GM23338 (cell line): ENCODE results near the gene SMIM13. TPM values are rescaled to one million over a fixed set of nuclear protein-coding genes. Genes with fewer than 3 reads are reported as not detected.

ENCODE experiments used
- ATAC-seq: fragments of 200-7000 bp; cut with Tn5 transposase; 3 replicates; pipeline ENCODE4 v1.9.1; 2020
- DNase-seq: peaks from one replicate; pipeline ENCODE4 v3.0.0-alpha.2; 2015; ENCODE audit warnings: low spot score
- H2AFZ ChIP-seq: fragments of 200-600 bp; sonication (generic); 2 replicates; pipeline ENCODE4 v1.8.0; 2016; ENCODE audit warnings: antibody characterized with exemption, mild to moderate bottlenecking, moderate library complexity
- H3F3A ChIP-seq: fragments of 200-600 bp; sonication (generic); replicated peaks from 2 replicates; pipeline ENCODE4 v1.8.0; 2017; ENCODE audit warnings: antibody characterized with exemption, mixed run types, low read depth
- H3K27ac ChIP-seq: fragments of 200-600 bp; sonication (generic); 2 replicates; pipeline ENCODE4 v1.6.1; 2016; ENCODE audit warnings: low read depth
- H3K27me3 ChIP-seq: fragments of 200-600 bp; sonication (generic); 2 replicates; pipeline ENCODE4 v1.8.0; 2016; ENCODE audit warnings: mild to moderate bottlenecking, mixed run types, moderate library complexity; ENCODE audit not compliant: insufficient read depth
- H3K36me3 ChIP-seq: fragments of 200-600 bp; sonication (generic); 2 replicates; pipeline ENCODE4 v1.8.0; 2016; ENCODE audit warnings: mild to moderate bottlenecking; ENCODE audit not compliant: insufficient read depth
- H3K4me1 ChIP-seq: fragments of 200-600 bp; sonication (generic); 2 replicates; pipeline ENCODE4 v1.8.0; 2016; ENCODE audit warnings: mild to moderate bottlenecking, moderate library complexity; ENCODE audit not compliant: insufficient read depth
- H3K4me2 ChIP-seq: fragments of 200-600 bp; sonication (generic); 2 replicates; pipeline ENCODE4 v1.7.1; 2017; ENCODE audit warnings: mixed run types
- H3K4me3 ChIP-seq: fragments of 200-600 bp; sonication (generic); 2 replicates; pipeline ENCODE4 v1.6.1; 2016; ENCODE audit warnings: mixed run types
- H3K79me2 ChIP-seq: fragments of 200-600 bp; sonication (generic); replicated peaks from 2 replicates; pipeline ENCODE4 v1.8.0; 2017; ENCODE audit warnings: mild to moderate bottlenecking; ENCODE audit not compliant: insufficient read depth
- H3K9me2 ChIP-seq: fragments of 200-600 bp; sonication (generic); 2 replicates; pipeline ENCODE4 v1.8.0; 2017; ENCODE audit not compliant: insufficient read depth
- H4K20me1 ChIP-seq: fragments of 200-600 bp; sonication (generic); replicated peaks from 2 replicates; pipeline ENCODE4 v1.8.0; 2017; ENCODE audit warnings: mild to moderate bottlenecking; ENCODE audit not compliant: insufficient read depth
- H3K27ac Mint-ChIP-seq: 2 replicates; pipeline ENCODE4 v1.8.0; 2020; ENCODE audit warnings: inconsistent platforms, mild to moderate bottlenecking, moderate library complexity, mixed read lengths
- H3K27me3 Mint-ChIP-seq: 3 replicates; pipeline ENCODE4 v1.8.0; 2022; ENCODE audit warnings: low read depth, mild to moderate bottlenecking, moderate library complexity, mixed read lengths, inconsistent platforms; ENCODE audit not compliant: insufficient read depth, poor library complexity
- H3K36me3 Mint-ChIP-seq: 3 replicates; pipeline ENCODE4 v1.8.0; 2021; ENCODE audit warnings: low read depth, mild to moderate bottlenecking, inconsistent platforms, moderate library complexity, mixed read lengths
- H3K4me1 Mint-ChIP-seq: 3 replicates; pipeline ENCODE4 v1.8.0; 2020; ENCODE audit warnings: mild to moderate bottlenecking, inconsistent platforms, mixed read lengths
- H3K4me3 Mint-ChIP-seq: 3 replicates; pipeline ENCODE4 v1.8.0; 2021; ENCODE audit warnings: moderate library complexity, mild to moderate bottlenecking, inconsistent platforms, mixed read lengths
- H3K9me3 Mint-ChIP-seq: 3 replicates; pipeline ENCODE4 v1.8.0; 2020; ENCODE audit warnings: moderate library complexity, mild to moderate bottlenecking, inconsistent platforms, mixed read lengths
- CREB1 ChIP-seq: fragments of 250-450 bp; sonication (Bioruptor Pico); IDR thresholded peaks from 2 replicates; pipeline ENCODE4 v1.5.0; 2020; ENCODE audit warnings: low read depth, mild to moderate bottlenecking, moderate library complexity
- EZH2 ChIP-seq: fragments of 200-600 bp; sonication (generic); IDR thresholded peaks from one replicate; pipeline ENCODE4 v1.8.0; 2017; ENCODE audit warnings: antibody characterized with exemption, mild to moderate bottlenecking, low read depth; ENCODE audit not compliant: unreplicated experiment
- EZH2phosphoT487 ChIP-seq: fragments of 200-600 bp; sonication (generic); IDR thresholded peaks from one replicate; pipeline ENCODE4 v1.8.1; 2018; ENCODE audit warnings: antibody characterized with exemption; ENCODE audit not compliant: unreplicated experiment
- JUNB ChIP-seq: IDR thresholded peaks from one replicate; pipeline ENCODE4 v1.6.1; 2016; ENCODE audit warnings: antibody characterized with exemption; ENCODE audit not compliant: unreplicated experiment
- NANOG ChIP-seq: IDR thresholded peaks from 2 replicates; pipeline ENCODE4 v1.6.1; 2016; ENCODE audit warnings: antibody characterized with exemption, borderline replicate concordance
- STAT1 ChIP-seq: IDR thresholded peaks from one replicate; pipeline ENCODE4 v1.6.1; 2016; ENCODE audit warnings: antibody characterized with exemption; ENCODE audit not compliant: unreplicated experiment
- ZNF114 ChIP-seq: fragments of 250-450 bp; sonication (Bioruptor Pico); IDR thresholded peaks from 2 replicates; pipeline ENCODE4 v1.5.0; 2020; ENCODE audit warnings: mild to moderate bottlenecking, moderate library complexity
- ZNF331 ChIP-seq: fragments of 250-450 bp; sonication (Bioruptor Pico); IDR thresholded peaks from 2 replicates; pipeline ENCODE4 v1.5.0; 2020; ENCODE audit warnings: low read depth, mild to moderate bottlenecking, moderate library complexity
- polyA plus RNA-seq: library from polyadenylated mRNA; unstranded; fragments of >200 nt; fragmentation: Nextera tagmentation; extraction: Ambion mirVana; gene quantifications from 2 replicates; pipeline ENCODE4 v1.2.1, GENCODE V29; 2016
- total RNA-seq: library from RNA; depleted of rRNA; stranded (reverse); fragments of >200 nt; shearing (Covaris generic); gene quantifications from 2 replicates; pipeline ENCODE4 v1.2.3, GENCODE V29; 2014
- TF ChIP-seq, protein P1 (sequence below), 2 experiments: fragments of 200-600 bp in 1 of 2; sonication (generic) in 1 of 2; conservative IDR thresholded peaks; 2 replicates each; pipeline versions ENCODE4 v1.5.1 to v1.6.1; 2016 to 2017; ENCODE audit warnings: antibody characterized with exemption in 2 of 2, low read depth in 2 of 2, mild to moderate bottlenecking in 2 of 2, moderate library complexity in 1 of 2
- TF ChIP-seq, protein P2 (sequence below): fragments of 250-450 bp; sonication (Bioruptor Pico); IDR thresholded peaks from 2 replicates; pipeline ENCODE4 v1.5.0; 2020; ENCODE audit warnings: mild to moderate bottlenecking, moderate library complexity

The SMIM13 gene
- total and polyA plus RNA-seq, 2 experiments from 2014 or later, result 7.2 to 12.7 TPM

GRCh38 chr6:11064836-11065235 is 28.8 kb upstream of the SMIM13 start:
- no peak overlapping the region for H3K4me3 ChIP-seq
- no peaks in the 10 kb centered on the region for H3K9me3 Mint-ChIP-seq
- H3F3A ChIP-seq, result no peaks in the 10 kb centered on the region
- no peaks in the 10 kb centered on the region for H3K27me3 Mint-ChIP-seq
- H3K4me1 Mint-ChIP-seq, result peaks cover 4% of the 10 kb centered on the region; the same call in 2 of the 3 replicates
- no peaks in the 10 kb centered on the region for H3K27me3 ChIP-seq
- no peaks in the 10 kb centered on the region for H3K79me2 ChIP-seq
- no peak overlapping the region for H3K4me3 Mint-ChIP-seq
- no peak overlapping the region for H3K27ac Mint-ChIP-seq
- no peak overlapping the region for H3K27ac ChIP-seq
- TF ChIP-seq EZH2phosphoT487 (no peak), ZNF114 (CRISPR knock-in tag) (no peak), NANOG (no peak)
- ATAC-seq, result no peak
- peak overlapping the region; percentile 77; the same call in 1 of the 2 replicates for H2AFZ ChIP-seq
- no peaks in the 10 kb centered on the region for H3K9me2 ChIP-seq
- H4K20me1 ChIP-seq, result no peaks in the 10 kb centered on the region
- H3K4me2 ChIP-seq, result no peak overlapping the region
- H3K36me3 ChIP-seq, result no peaks in the 10 kb centered on the region
- no peaks in the 10 kb centered on the region for H3K4me1 ChIP-seq
- H3K36me3 Mint-ChIP-seq, result no peaks in the 10 kb centered on the region
- no peak for DNase-seq

DNA sequence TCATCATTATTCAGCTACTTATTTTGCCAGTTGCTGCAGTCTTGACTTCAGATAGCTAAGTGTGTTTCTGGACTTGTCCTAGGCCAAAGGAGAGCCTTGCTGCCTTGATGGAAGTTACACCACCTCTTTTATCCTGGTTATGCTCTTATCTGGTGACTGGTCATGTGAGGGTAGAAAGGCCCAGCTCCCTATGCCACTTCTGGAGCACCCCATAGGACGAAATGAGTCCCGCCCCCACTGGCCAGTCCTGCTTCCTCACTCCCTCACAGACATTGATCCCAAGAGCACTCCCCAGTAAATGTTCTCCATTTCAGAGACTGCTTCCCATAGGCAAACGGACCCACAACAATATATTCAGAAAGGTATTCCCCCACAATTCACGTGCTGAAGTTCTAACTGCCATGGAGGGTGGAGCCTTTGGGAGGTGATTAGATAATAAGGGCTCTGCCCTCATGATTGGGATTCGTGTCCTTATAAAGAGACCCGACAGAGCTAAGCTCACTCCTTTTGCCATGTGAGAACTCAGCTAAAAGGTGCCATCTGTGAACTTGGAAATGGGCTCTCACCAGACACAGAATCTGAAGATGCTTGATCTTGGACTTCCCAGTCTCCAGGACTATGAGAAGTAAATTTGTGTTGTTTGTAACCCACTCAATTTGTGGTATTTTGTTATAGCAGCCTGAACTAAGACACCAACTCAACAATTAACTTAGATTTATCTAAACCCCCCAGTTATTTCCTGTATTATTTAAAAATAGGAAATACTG is 28.0 kb upstream of the SMIM13 start:
- peak overlapping the region; percentile 2; the same call in 1 of the 2 replicates for H3K27ac Mint-ChIP-seq
- H3K79me2 ChIP-seq, result no peaks in the 10 kb centered on the region
- peak overlapping the region; percentile 77 for H2AFZ ChIP-seq
- TF ChIP-seq STAT1 (no peak), ZNF114 (CRISPR knock-in tag) (no peak), EZH2phosphoT487 (no peak), ZNF331 (CRISPR knock-in tag) (no peak), JUNB (no peak), CREB1 (CRISPR knock-in tag) (no peak), NANOG (no peak), EZH2 (no peak)
- TF ChIP-seq, protein P1, sequence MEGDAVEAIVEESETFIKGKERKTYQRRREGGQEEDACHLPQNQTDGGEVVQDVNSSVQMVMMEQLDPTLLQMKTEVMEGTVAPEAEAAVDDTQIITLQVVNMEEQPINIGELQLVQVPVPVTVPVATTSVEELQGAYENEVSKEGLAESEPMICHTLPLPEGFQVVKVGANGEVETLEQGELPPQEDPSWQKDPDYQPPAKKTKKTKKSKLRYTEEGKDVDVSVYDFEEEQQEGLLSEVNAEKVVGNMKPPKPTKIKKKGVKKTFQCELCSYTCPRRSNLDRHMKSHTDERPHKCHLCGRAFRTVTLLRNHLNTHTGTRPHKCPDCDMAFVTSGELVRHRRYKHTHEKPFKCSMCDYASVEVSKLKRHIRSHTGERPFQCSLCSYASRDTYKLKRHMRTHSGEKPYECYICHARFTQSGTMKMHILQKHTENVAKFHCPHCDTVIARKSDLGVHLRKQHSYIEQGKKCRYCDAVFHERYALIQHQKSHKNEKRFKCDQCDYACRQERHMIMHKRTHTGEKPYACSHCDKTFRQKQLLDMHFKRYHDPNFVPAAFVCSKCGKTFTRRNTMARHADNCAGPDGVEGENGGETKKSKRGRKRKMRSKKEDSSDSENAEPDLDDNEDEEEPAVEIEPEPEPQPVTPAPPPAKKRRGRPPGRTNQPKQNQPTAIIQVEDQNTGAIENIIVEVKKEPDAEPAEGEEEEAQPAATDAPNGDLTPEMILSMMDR (conservative IDR thresholded peaks at IDR 0.05; ENCODE audit: low read depth in 2 of 2), result no peak
- TF ChIP-seq, protein P2, sequence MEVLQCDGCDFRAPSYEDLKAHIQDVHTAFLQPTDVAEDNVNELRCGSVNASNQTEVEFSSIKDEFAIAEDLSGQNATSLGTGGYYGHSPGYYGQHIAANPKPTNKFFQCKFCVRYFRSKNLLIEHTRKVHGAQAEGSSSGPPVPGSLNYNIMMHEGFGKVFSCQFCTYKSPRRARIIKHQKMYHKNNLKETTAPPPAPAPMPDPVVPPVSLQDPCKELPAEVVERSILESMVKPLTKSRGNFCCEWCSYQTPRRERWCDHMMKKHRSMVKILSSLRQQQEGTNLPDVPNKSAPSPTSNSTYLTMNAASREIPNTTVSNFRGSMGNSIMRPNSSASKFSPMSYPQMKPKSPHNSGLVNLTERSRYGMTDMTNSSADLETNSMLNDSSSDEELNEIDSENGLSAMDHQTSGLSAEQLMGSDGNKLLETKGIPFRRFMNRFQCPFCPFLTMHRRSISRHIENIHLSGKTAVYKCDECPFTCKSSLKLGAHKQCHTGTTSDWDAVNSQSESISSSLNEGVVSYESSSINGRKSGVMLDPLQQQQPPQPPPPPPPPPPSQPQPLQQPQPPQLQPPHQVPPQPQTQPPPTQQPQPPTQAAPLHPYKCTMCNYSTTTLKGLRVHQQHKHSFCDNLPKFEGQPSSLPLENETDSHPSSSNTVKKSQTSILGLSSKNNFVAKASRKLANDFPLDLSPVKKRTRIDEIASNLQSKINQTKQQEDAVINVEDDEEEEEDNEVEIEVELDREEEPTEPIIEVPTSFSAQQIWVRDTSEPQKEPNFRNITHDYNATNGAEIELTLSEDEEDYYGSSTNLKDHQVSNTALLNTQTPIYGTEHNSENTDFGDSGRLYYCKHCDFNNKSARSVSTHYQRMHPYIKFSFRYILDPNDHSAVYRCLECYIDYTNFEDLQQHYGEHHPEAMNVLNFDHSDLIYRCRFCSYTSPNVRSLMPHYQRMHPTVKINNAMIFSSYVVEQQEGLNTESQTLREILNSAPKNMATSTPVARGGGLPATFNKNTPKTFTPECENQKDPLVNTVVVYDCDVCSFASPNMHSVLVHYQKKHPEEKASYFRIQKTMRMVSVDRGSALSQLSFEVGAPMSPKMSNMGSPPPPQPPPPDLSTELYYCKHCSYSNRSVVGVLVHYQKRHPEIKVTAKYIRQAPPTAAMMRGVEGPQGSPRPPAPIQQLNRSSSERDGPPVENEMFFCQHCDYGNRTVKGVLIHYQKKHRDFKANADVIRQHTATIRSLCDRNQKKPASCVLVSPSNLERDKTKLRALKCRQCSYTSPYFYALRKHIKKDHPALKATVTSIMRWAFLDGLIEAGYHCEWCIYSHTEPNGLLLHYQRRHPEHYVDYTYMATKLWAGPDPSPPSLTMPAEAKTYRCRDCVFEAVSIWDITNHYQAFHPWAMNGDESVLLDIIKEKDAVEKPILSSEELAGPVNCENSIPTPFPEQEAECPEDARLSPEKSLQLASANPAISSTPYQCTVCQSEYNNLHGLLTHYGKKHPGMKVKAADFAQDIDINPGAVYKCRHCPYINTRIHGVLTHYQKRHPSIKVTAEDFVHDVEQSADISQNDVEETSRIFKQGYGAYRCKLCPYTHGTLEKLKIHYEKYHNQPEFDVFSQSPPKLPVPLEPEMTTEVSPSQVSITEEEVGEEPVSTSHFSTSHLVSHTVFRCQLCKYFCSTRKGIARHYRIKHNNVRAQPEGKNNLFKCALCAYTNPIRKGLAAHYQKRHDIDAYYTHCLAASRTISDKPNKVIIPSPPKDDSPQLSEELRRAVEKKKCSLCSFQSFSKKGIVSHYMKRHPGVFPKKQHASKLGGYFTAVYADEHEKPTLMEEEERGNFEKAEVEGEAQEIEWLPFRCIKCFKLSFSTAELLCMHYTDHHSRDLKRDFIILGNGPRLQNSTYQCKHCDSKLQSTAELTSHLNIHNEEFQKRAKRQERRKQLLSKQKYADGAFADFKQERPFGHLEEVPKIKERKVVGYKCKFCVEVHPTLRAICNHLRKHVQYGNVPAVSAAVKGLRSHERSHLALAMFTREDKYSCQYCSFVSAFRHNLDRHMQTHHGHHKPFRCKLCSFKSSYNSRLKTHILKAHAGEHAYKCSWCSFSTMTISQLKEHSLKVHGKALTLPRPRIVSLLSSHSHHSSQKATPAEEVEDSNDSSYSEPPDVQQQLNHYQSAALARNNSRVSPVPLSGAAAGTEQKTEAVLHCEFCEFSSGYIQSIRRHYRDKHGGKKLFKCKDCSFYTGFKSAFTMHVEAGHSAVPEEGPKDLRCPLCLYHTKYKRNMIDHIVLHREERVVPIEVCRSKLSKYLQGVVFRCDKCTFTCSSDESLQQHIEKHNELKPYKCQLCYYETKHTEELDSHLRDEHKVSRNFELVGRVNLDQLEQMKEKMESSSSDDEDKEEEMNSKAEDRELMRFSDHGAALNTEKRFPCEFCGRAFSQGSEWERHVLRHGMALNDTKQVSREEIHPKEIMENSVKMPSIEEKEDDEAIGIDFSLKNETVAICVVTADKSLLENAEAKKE (CRISPR knock-in tag), result no peak

More for the DNA sequence above, 28.0 kb upstream of the SMIM13 start:
- Histone ChIP-seq H3K4me3 (no peak overlapping the region), H3K27ac (no peak overlapping the region), H3K36me3 (no peaks in the 10 kb centered on the region), H4K20me1 (no peaks in the 10 kb centered on the region), H3K4me1 (no peaks in the 10 kb centered on the region), H3K27me3 (no peaks in the 10 kb centered on the region), H3F3A (no peaks in the 10 kb centered on the region), H3K4me2 (no peak overlapping the region), H3K9me2 (no peaks in the 10 kb centered on the region)
- Mint-ChIP-seq H3K36me3 (no peaks in the 10 kb centered on the region), H3K4me1 (peaks cover 4% of the 10 kb centered on the region; the same call in 2 of the 3 replicates), H3K4me3 (no peak overlapping the region), H3K27me3 (peaks cover under 1% of the 10 kb centered on the region), H3K9me3 (no peaks in the 10 kb centered on the region)
- ATAC-seq (peak; percentile 57; the same call in 2 of the 3 replicates), DNase-seq (peak; percentile 26)
